ENCODE results near the gene DUSP19. TPM values are rescaled to one million over a fixed set of nuclear protein-coding genes. Genes with fewer than 3 reads are reported as not detected.

DUSP19 gene
- total and polyA plus RNA-seq, 2 of the 8 experiments (the other 6 are each of a cell fraction or from before 2014, with no cell fraction given), result 0.73 to 2.3 TPM

DNA sequence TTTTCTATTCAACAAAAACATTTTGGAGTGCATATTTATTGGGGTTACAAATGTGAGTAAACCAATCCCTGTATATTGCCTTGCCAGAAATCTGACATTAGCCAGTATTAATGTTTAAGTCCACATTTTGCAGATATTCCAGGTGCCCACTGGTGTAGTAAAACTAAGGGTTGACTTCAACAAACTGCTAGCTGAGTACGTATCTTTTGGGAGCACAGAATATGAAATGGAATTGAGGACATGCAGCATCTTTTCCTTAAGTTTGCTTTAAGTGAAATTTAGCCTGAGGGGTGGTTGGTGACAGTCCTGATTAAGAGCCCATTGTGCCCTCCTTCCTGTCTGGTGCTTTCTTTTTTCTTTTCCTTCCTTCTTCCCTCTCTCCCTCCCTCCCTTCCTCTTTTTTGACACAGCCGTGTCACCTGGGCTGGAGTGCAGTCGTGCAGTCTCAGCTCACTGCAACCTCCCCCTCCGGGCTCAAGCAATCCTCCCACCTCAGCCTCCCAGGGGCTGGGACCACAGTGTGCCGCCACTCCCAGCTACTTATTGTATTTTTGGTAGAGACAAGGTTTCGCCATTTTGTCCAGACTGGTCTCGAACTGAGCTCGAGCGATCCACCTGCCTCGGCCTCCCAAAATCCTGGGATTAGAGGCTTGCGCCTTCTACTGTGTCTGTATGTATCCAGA, 47.3 kb downstream of the DUSP19 start:
- TF ChIP-seq ASH2L (IDR thresholded peaks at IDR 0.05; ENCODE audit: low read length), result peak; percentile 19
- TF ChIP-seq RAD21 (IDR thresholded peaks at IDR 0.05 in 1 of 2, conservative IDR thresholded peaks at IDR 0.05 in 1 of 2; ENCODE audit: low read depth in 2 of 2, low read length in 2 of 2), result no peak
- H3K79me2 ChIP-seq (ENCODE audit: control insufficient read depth in 1 of 2, insufficient read depth in 2 of 2, low read length in 2 of 2), result peaks cover 18 to 64% of the 10 kb centered on the region in 2 experiments
- no peak overlapping the region for H2BK15ac ChIP-seq (ENCODE audit: low read length)
- no peak overlapping the region for H2BK12ac ChIP-seq (ENCODE audit: low read depth, low read length)
- H3K27ac ChIP-seq (ENCODE audit: low read depth, low read length), result no peak overlapping the region
- peaks cover 0 to 12% (median 5%) of the 10 kb centered on the region in 4 experiments; a peak in 6 of 7 replicates for H3K4me1 ChIP-seq (replicated peaks in 1 of 4; ENCODE audit: control insufficient read depth in 3 of 4, insufficient read depth in 4 of 4, low read length in 3 of 4)
- H4K5ac ChIP-seq (ENCODE audit: insufficient read length, low read depth, low read length), result no peak overlapping the region
- H3K4me2 ChIP-seq (ENCODE audit: insufficient read depth in 1 of 2, low read depth in 2 of 2, low read length in 2 of 2), result peak overlapping the region; percentile 79 to 89
- no peak overlapping the region for H2BK20ac ChIP-seq (ENCODE audit: low read length)
- H3K9ac ChIP-seq (replicated peaks in 1 of 4; ENCODE audit: extremely low read depth in 1 of 4, low read depth in 3 of 4, low read length in 3 of 4), result no peak overlapping the region
- DNase-seq (ENCODE audit: low read depth in 1 of 2, low spot score in 2 of 2) (no peak), FAIRE-seq (no peak)
- no peak overlapping the region for H3K23ac ChIP-seq (ENCODE audit: insufficient read length)
- no peak overlapping the region for H3K18ac ChIP-seq (ENCODE audit: extremely low read depth, low read length)
- no peak overlapping the region for H3K14ac ChIP-seq (ENCODE audit: insufficient read length)
- no peak overlapping the region for H2BK5ac ChIP-seq (ENCODE audit: low read depth, low read length)
- peaks cover 5% of the 10 kb centered on the region in 2 experiments for H4K20me1 ChIP-seq (replicated peaks in 1 of 2; ENCODE audit: control insufficient read depth in 1 of 2, insufficient read depth in 2 of 2, low read length in 2 of 2)
- H3K36me3 ChIP-seq (ENCODE audit: control insufficient read depth in 2 of 4, insufficient read depth in 4 of 4, low read length in 3 of 4), result peaks cover 2 to 25% (median 6%) of the 10 kb centered on the region in 4 experiments; a peak in 7 of 8 replicates
- H3K4ac ChIP-seq (replicated peaks; ENCODE audit: insufficient read length, low read depth, low read length), result no peak overlapping the region
- POLR2A ChIA-PET (ENCODE audit: partially characterized antibody), result interaction anchor here (1.4 to 1.7 kb wide), 2 partner anchors 38 to 47 kb away, joined by 5 to 7 read pairs; no protein-coding TSS in a partner anchor
- H4K8ac ChIP-seq (ENCODE audit: extremely low read depth, insufficient read depth, low read length), result no peak overlapping the region
- no peak overlapping the region for H2AFZ ChIP-seq (ENCODE audit: low read length)
- no peaks in the 10 kb centered on the region for H3K27me3 ChIP-seq (replicated peaks in 1 of 4; ENCODE audit: control insufficient read depth in 3 of 4, extremely low read depth in 1 of 4, insufficient read depth in 3 of 4, low read length in 3 of 4)
- no peaks in the 10 kb centered on the region; the same call in 1 of the 2 replicates for H3K23me2 ChIP-seq (ENCODE audit: low read depth, low read length)
- no peak overlapping the region for H4K91ac ChIP-seq (replicated peaks; ENCODE audit: insufficient read length, low read length)
- peak overlapping the region; percentile 72 to 96 (median 92); a peak in 7 of 8 replicates for H3K4me3 ChIP-seq (ENCODE audit: extremely low read depth in 1 of 4, insufficient read depth in 2 of 4, low read depth in 3 of 4, low read length in 4 of 4)
- H3K56ac ChIP-seq (replicated peaks; ENCODE audit: insufficient read length, low read depth, low read length), result no peak overlapping the region
- 81% methylated on average over 11 of the region's 11 CpGs; no CpG with 5 or more reads in 1 of the 2 experiments for WGBS, 2 experiments (ENCODE audit: extremely low coverage in 1 of 2, insufficient coverage in 1 of 2, insufficient read length in 1 of 2, insufficient replicate concordance in 2 of 2, low coverage in 1 of 2, low lambda C conversion rate in 2 of 2, missing lambda C conversion rate in 1 of 2)
- CTCF ChIA-PET (ENCODE audit: partially characterized antibody), result interaction anchor here (1.1 kb wide), 1 partner anchor 54 kb away, joined by 3 read pairs; no protein-coding TSS in a partner anchor
- no peak overlapping the region for H2BK120ac ChIP-seq (replicated peaks; ENCODE audit: low read depth, low read length)
- no peak overlapping the region for H2AK5ac ChIP-seq (ENCODE audit: low read depth, low read length)
- H3K79me1 ChIP-seq (ENCODE audit: low read depth, low read length), result no peaks in the 10 kb centered on the region
- no peaks in the 10 kb centered on the region for H3K9me3 ChIP-seq (ENCODE audit: insufficient read depth in 2 of 2, low read depth in 1 of 2, low read length in 1 of 2)
